ENCODE data around the gene CCDC71. TPM values are rescaled to one million over a fixed set of nuclear protein-coding genes. Genes with fewer than 3 reads are reported as not detected.

CCDC71 gene
- total and polyA plus RNA-seq, 2 of the 13 experiments (the other 11 are each of a cell fraction or from before 2014, with no cell fraction given): 9.7 to 14.3 TPM

DNA sequence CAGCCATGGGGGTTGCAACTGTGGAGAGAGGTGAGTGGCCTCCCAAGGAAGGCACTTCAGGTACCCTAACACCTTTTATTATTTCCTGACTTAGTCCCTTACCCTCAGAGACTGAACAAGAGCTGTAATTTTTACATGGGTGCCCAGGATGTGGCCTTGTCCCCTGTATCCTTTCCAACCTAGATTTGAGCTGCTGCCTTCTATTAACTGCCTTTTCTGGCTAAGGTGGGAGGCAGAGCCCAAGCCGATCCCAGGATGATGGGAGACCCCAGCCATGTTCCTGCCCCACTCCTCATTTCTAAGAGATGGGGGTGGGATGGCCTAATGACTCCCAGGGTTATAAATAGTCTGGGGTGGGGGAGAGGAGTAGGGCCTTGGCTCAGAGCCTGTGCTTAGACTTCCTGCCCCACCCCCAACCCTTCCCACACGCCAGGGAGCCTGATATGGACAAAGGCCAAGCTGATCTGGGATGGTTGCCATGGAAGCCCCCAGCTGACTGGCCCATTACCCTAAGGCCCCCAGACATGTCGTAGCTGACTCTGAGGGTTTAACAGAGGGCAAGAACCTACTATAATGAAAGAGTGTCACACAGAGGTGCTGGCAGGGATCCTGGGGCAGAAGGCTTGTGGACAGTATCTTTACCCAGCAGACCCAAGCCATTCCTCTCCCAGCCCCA is 7.1 kb upstream of the CCDC71 start (continued):
- TF ChIP-seq ZBTB40 (IDR thresholded peaks at IDR 0.05): no peak
- no peak for TF ChIP-seq ZBTB40 (CRISPR knock-in tag; IDR thresholded peaks at IDR 0.05)
- no peak for TF ChIP-seq ZNF782 (CRISPR knock-in tag; IDR thresholded peaks at IDR 0.05; ENCODE audit: borderline replicate concordance)
- no peak for TF ChIP-seq MTF2 (CRISPR knock-in tag; IDR thresholded peaks at IDR 0.05; ENCODE audit: borderline replicate concordance)

Data from HepG2 (cell line).